Testis (tissue), 2 donors: ENCODE measurements around the gene PRRX1.

ENCODE experiments used
- CTCF ChIP-seq, 3 experiments: fragments of 450-650 bp in 2 of 3; fragments of 200-600 bp in 1 of 3; sonication (generic) in 1 of 3; IDR thresholded peaks; one replicate each; pipeline ENCODE4 v1.5.1; 2016 to 2019; ENCODE audit warnings: antibody characterized with exemption in 3 of 3, mild to moderate bottlenecking in 2 of 3, moderate library complexity in 1 of 3
- POLR2A ChIP-seq: fragments of 450-650 bp; IDR thresholded peaks from one replicate; pipeline ENCODE4 v1.6.1; 2017; ENCODE audit warnings: antibody characterized with exemption, mild to moderate bottlenecking, moderate library complexity

GRCh38 chr1:170687621-170688020 lies 23.7 kb downstream of the PRRX1 start:
- TF ChIP-seq POLR2A (no peak), CTCF (IDR thresholded peaks at IDR 0.05) (no peak)
